ENCODE measurements around the gene NFIB.

The NFIB gene

DNA sequence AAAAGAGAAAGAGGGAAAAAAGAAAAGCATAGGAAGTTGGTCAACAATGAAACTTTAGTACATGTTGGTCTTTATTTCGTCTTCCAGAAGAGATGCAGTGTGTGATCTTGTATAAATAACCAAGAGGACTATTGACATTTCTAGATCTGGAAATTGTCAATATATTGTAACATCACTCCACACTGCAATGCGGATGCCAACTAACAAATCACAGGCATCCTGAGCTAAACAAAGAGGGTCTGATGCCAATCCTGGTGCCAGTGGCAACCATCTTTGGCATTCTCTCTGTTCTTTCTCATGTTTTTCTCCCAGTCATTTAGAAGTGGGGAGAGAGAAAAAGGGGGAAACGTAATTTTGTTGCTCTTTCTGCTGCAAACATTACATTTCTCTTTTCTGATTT is 9.7 kb downstream of the NFIB start:
- DNase-seq (ENCODE audit: low read depth) = no peak

DNA sequence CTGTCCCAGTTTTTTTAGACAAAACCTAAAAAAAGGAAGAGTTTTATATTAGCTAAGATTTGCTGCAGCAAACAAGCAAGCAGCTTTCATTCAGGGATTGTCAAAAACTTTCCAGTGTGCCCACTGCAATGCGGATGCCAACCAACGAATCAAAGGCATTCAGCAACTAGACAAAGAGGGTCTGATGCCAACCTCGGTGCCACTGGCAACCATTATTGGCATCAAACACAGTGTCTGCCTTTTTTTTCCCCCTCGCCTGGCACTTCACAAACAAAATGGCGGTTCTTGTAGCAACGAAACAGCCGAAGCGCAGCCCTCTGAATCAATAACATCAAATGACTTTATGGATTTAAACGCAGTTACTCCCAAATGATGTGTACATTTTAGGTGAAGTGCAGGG is 10.4 kb downstream of the NFIB start:
- no peak for DNase-seq (ENCODE audit: low read depth)

DNA sequence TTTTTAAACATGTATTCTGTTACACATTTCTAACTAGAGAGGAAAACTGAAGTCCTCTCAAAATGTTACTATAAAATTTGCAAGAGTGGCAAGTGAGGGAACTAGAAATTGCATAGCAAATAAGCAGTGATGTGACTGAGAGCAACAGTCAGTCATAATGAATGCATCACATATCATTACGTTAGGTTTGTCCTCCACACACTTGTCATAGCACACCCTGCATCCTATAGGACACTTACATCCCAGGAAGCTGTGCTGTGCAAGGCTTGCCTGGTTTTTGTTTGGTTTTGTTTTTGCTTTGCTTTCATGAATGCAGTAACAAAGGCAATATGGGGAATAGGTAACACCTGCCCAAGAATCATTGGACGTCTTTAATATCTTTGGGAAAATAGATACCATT is 10.8 kb downstream of the NFIB start:
- no peak for DNase-seq (ENCODE audit: low read depth)

DNA sequence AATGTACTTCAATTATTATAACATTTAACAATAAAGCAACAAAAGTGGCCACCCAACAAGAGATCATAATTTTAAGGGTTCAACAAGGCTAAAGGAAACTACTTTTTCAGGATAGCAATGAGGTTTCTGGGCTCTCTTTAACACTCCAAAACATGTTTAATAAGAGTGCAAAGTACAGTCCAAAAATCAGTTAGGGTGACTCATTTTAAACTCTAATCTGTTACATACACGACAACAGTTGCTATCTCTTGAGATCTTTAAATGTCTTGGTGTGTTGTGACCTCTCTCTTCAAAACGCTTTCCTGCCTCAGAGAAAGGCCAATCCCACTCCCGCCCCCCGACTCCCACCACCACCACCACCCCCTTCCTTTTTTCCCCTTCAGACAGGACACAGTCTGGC is 11.5 kb downstream of the NFIB start:
- DNase-seq (ENCODE audit: low read depth) = no peak

DNA sequence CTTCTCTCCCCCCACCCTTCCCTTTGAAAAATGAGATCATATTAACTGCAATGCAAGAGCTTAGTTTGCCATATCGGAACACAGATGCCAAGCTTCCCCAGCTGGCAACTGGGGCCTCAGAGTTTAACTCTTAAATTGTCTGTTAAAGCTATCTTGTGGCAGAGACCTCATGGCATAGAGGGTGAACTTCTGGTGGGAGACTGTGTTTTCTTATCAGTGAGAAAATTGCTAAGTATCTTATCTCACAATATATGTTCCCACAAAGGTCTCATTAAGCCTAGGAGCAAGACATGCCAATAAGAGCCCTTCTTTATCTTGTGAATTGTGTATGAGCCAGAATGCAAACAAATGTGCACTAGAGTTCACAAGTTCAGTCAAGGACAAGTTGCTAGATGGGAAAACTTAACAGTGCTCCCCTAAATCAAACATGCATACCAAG is 12.3 kb downstream of the NFIB start:
- DNase-seq (ENCODE audit: low read depth) = no peak

DNA sequence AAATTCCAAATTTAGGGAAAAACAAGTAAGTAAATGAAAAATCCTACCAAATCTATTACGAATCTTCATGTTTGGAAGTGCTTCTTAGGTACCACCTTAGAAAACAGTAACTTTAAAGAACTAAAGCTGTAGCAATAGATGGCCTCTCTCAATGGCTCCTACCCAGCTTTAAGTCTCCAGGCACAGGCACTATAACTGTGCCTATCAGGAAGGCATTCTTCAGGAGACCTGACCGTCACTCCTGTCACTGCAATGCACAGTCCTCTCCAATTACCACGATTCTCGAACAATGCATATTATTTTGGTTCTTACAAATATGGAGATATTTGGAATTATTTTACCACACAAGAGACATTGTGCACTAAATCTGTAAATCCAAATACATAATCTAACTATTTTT is 12.9 kb downstream of the NFIB start:
- DNase-seq (ENCODE audit: low read depth) = no peak

DNA sequence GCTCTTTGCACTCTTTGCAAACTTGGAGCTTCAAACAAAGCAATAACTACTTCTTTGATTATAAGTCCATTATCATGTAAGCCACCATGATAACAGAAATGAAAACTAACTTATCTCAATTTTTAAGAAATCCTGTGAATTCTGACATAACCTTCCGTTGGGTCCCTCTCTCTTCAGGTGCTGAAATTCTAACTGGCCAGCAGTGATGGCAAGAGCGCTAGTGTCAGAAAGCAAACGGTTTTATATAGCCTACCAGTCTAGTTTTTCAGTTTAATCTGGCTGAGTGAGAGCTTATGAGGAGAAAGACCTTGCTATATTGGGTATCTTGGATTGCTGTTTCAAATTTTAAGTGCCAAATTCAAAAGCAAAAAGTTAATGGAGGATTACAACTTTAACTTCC is 13.4 kb downstream of the NFIB start:
- DNase-seq (ENCODE audit: low read depth) = no peak

DNA sequence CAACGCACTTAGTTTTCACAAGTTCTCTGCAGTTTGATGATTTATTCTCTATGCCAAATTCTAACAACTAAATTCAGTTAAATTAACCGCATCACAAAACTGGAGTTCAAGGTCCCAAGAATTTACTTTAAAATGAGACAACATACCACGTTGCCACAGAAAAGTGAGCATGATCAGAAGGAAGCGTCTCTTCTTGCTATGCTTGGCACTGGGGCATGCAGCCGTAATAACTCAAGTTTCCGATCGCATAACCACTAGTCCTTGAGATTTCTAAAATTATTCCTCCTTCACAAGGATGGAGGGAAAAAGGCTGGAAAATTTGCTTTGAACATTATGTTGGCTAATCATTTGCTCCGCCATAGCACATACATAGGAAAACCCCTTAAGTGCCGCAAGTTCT is 13.9 kb downstream of the NFIB start:
- DNase-seq (ENCODE audit: low read depth) = no peak

DNA sequence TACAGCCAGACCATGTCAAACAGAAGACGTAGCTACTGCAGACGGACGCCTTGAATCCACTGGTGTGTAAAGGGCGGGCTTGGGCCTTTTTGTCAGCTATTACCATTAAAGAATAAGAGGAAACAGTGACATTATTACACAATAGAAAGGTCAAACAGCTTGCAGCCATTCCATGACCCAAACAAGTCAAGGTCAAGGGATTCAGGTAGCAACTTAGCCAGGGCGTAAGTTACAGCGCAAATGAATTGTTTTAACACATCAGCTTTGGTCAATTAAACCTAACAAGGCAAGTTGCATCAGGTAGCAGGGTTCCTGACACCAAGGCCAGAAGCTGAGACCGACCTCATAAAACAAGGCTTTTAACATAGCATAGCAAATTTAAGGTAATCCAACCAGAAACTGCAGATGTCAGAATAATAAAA is 15.3 kb downstream of the NFIB start:
- no peak for DNase-seq (ENCODE audit: low read depth)

DNA sequence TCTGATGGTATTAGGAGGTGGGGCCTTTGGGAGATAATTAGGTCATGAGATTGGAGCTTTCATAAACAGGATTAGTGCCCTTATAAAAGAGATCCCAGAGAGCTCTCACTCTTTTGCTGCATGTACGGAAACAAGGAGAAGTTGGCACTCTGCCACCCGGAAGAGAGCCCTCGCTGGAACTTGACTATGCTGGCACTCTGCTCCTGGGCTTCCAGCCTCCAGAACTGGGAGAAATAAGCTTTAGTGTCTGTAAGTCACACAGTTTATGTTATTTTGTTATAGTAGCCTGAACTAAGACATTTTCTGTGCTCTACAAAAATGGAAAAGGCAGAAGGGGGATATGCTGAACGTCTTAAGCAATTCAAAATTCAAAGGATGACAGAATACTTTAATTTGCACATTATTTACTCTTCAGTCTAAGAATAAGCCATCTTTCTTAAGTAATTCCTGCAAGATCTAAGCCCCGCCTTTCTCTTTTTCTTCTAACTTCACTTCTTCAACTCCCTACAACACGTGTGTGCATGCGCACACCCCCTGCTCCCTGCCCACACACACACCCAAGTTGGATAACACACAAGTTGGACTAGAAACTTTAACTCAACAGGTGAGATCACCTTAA is 17.3 kb downstream of the NFIB start:
- no peak for DNase-seq (ENCODE audit: low read depth)

DNA sequence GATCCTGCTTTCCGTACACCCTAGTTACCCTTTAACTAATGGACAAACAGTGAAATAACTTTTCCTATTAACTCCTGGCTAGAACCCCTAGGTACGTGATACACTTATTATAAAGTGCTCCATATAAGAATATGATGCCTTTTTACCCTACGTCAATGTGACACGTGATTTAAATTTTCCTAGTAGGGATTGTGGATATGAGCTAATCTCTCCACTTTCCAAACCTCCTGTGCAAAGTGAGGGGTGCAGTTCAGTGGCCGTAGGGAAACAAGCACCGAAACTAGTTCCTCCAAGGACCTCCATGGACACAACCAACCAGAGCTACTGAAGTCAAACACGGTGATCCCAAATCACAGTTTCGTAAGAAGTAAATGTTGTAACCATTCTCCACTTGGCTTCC is 19.3 kb downstream of the NFIB start:
- no peak for DNase-seq (ENCODE audit: low read depth)

DNA sequence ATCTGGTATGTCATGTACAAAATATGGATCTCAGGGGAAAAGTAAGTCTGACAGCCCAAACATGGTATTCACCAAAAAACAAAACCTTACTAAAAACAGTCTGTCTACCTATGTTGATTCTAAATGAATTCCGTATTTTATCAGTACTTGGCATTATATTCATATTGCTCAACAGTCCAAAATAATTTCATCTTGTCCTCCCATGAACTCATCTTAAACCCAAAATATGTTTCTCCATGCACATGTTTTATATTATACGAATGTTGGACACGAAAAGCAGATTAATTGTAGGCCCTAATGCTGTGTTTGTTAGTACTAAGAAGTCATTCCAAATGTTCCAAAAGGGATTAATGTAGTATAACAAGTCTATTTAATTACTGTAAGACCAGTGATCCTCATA is 20.1 kb downstream of the NFIB start:
- DNase-seq (ENCODE audit: low read depth) = no peak

DNA sequence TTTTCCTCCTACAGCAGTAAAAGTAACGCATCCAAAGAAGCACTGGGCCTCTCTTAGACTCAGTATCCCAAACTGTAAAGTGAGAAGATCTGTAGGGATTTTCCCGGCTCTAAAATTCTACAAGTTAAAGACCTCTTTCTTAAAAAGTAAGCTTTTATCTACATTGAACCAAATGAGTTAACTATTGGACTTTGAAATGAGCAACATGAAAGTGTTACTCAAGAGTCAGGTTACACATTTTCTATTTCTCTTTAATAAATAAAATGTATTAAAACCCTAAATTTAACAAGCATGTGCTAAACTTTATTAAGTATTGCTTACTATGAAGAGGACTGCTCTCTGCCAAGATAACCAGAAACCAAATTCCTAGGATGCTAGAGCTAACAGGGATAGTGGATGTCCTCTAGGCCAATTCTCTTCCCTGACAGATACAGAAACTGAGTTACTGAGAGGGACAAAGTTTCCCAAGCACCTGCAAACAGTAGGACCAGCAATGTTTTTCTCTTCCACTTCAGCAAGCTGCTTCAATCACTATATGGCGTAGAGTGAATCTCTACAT is 21.7 kb downstream of the NFIB start:
- DNase-seq (ENCODE audit: low read depth) = no peak

DNA sequence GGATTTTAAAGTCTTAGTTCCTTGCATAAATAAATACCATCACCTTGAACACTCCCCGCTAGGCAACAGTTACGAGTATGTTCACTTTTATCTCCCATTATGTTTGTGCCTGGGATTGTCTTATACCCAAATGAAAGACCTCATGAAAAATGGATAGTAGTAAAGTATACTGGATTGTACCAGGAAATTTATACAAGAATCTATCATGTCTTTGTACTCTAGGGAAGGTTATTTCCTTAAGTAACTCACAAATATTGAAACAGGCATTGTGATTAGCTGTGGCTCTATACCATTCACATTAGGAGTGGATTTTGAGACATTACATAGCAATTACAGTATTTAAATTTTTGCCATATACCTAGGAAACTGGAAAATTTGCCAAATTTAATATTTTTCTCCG is 24.0 kb downstream of the NFIB start:
- DNase-seq (ENCODE audit: low read depth) = no peak

DNA sequence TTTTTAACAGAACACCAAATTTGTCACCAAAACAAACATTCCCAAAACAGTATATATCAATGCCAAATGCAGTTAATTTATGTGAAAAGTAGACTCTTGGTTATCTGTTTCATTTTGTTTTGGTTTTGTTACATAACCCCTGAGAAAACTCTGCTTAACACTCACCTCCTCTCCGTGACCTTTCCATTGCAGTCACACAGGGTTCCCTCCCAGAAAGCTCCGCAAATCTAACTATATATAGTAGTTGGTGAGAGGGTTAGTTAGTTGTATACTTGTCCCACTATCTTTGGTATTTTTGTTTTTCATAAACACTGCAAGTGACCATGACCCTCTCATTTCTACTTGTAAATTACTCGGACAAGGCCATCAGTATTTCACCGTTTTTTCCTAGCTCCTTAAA is 25.5 kb downstream of the NFIB start:
- no peak for DNase-seq (ENCODE audit: low read depth)

DNA sequence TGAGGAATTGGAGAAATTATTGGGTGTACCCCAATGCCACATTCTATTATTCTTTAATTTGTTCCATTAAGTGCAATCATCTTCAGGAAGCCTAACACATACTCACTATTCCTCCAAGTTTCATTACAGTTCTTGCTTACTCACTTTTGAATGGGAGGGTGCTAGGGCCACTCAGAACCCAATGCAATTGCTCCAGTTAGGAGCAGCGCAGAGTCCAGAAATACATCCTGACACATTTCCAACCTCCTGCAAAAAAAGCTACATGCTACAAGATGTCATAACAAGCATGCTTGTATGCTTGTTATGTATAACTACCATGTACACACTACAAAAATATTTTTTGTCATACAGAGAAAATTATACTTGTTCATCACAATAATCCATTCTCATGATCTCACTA is 27.8 kb downstream of the NFIB start:
- DNase-seq (ENCODE audit: low read depth) = no peak

DNA sequence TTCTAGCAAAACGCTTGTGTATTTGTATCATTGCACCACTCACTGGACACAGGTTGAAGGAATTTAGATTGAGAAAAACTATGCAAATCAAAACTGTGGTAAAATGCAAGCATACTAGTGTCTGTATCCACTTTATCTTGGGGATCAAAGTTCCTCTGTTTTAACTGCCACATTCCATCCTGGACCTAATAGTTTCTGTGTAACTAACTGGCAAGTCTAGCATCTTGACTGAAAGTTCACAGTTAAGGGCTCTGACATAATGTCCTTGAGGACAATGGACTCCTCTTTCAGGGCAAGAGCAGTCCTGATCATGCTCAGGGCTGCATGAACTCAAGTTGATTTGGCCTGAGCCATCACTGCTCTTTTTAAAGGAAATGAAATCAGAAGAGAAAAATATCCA is 30.7 kb downstream of the NFIB start:
- no peak for DNase-seq (ENCODE audit: low read depth)

DNA sequence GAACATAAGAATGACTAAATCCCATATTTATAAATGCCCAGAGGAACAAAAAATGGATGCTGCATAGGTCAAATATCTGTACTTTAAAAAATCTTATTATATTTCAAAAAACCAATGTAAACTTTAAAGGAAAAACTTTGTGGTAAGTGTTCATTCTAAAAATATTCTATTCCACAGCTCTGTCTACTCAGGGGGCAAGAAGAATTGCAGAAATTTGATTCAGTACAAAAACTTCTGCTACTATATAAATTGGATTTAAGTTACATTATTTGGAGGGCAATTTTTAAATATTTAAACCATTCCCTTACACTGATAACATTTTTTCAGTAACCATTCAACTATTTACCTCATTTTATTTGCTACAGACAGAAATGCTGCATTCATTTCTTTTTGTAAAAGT is 32.1 kb downstream of the NFIB start:
- no peak for DNase-seq (ENCODE audit: low read depth)

DNA sequence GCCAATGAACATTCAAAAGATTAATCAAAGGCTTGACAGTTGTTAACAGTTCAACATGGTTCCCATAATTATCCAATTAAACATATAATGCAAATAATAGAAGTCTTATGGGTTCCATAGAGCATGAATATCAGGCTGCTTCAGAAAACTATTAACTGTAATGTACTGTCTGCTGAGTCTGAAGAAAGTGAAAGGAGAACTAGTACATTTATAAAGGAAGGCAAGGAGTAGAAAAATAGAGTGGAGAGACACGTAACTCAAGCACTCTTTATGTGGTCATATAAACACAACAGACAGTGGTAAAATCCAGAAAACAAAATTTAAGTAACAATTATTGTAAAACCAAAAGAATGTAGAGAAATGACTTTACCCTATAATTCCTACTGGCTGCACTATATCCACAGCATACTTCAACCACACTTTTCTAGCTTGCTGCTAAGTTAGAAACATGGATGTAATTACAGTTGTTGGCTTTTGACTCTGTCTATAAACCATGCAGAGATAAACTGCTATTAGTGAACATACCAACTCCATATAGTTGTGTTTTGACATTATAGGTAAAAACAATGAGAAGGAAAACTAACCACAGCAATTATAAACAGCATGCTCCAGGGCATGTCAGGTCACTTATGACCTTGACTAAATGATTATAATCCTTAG is 32.7 kb downstream of the NFIB start:
- DNase-seq (ENCODE audit: low read depth) = no peak

DNA sequence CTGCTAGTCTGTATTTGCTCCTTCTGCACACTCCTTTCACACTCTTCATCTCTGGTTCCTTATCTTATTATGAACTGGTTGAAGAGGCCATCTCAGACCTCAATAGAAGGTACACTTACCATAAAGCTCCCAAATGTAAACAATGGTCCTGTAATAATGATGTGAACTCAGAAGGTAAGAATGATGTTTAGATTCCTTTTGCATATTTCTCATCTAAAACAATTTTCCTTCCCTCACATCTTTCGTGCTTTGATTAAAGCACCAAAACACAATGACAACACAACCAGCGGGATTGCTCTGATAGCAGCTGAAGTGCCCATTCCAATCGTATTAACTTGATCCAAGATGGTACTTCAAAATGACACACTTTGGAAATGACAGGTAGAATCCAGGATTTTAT is 34.3 kb downstream of the NFIB start:
- no peak for DNase-seq (ENCODE audit: low read depth)

DNA sequence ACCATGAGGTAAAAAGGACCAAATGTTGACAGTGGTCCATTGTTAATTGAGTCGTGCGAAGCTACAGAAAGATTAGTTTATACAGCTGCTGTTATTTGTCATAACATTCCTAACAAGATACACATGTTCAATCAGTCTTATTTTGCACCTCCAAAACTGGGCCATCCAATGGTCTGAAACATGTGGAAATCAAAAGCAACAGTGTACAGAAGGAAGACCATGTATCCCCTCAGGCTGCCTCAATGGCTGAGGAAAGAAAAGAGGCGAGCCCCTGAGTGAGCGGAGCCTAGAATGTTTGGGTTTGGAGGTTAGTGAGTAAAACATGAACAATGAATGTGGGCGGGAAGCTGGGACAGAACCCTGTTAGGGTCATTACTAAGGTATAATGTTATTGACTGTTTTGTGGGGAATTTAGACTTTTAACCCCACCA is 35.6 kb downstream of the NFIB start:
- no peak for DNase-seq (ENCODE audit: low read depth)

DNA sequence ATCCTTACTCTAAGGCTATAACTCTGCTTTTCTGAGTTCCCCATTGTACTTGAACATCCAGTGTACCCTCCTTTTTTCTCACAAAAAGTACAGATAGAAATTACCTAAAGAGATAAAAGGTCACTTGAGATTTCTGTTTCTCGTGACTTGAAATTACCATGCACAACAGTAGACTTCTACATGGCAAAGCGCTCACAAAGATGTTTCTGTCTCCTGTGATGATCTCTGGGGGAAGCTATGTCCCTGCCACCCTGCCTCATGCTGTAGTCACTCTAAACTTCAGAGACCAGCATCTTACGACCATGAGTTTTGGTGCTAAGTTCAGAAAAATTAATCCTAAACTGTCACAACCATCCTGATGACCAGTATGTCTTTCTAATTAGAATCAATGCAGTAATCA is 36.2 kb downstream of the NFIB start:
- DNase-seq (ENCODE audit: low read depth) = no peak

DNA sequence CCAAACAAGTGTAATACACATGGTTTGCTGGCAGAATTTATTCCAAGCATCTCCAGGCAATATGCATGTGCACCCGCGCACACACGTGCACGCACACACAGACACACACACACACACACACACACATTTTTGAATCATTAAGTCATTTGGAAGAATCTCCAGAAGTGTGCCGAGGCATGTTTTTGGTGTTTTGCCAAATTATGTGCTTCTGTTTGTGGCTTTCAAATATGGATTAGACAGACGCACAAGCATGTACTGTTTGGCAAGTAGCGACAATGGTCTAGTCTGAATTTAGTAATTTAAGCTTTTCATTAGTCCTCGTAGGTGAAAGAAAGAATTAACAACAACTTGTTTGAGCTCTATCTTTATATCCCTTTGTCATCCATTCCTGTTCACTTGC is 36.7 kb downstream of the NFIB start:
- DNase-seq (ENCODE audit: low read depth) = no peak

DNA sequence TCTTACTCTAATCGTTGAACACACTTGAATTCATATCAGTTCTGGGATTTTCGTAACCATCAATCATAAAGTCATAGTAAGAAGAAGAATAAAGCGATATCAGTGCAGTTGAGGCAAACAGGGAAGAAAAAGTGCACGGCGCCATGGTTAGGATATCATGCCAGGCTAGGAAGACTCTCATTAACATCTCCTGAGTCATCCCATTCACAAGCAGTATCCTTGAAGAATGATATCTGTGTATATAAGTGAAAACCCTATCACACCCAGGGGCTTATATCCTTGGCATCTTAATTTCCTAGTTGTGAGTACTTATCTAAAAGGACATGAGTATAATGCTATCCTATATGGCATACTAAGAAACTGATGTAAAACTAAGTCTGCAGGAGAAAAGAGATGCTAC is 38.6 kb downstream of the NFIB start:
- no peak for DNase-seq (ENCODE audit: low read depth)
